Measurements from ENCODE around the gene HIF1A. TPM values are rescaled to one million over a fixed set of nuclear protein-coding genes. Genes with fewer than 3 reads are reported as not detected.

Gene HIF1A
- total and polyA plus RNA-seq, 10 of the 15 experiments (the other 5 are each of a cell fraction or from before 2014, with no cell fraction given), result 18.3 to 97.0 (median 75.3) TPM

- H4K20me1 ChIP-seq (ENCODE audit: control insufficient read depth, insufficient read depth), result no peaks in the 10 kb centered on the region
- TF ChIP-seq NR2C1 (IDR thresholded peaks at IDR 0.05) (no peak), RELA (IDR thresholded peaks at IDR 0.05; ENCODE audit: borderline replicate concordance, partially characterized antibody) (no peak), ZNF274 (IDR thresholded peaks at IDR 0.05; ENCODE audit: insufficient read depth, insufficient read length) (no peak), ASH2L (IDR thresholded peaks at IDR 0.05; ENCODE audit: borderline replicate concordance, low read depth) (no peak), MYB (IDR thresholded peaks at IDR 0.05; ENCODE audit: borderline replicate concordance, low read depth, low read length) (no peak), DPF2 (IDR thresholded peaks at IDR 0.05) (no peak), ZNF207 (IDR thresholded peaks at IDR 0.05; ENCODE audit: borderline replicate concordance) (no peak)
- intact Hi-C loops (cut with micrococcal nuclease; ENCODE audit: unreplicated experiment) (no loop called here), in situ Hi-C loops (cut with MboI) (no loop called here)
- H3K27me3 ChIP-seq (replicated peaks in 1 of 2; ENCODE audit: control insufficient read depth in 2 of 2, insufficient read depth in 2 of 2, low read length in 1 of 2), result no peaks in the 10 kb centered on the region
- no TSS peak for BruUV-seq (replicated peaks)
- no peak overlapping the region for H2AFZ ChIP-seq (ENCODE audit: control insufficient read depth, low read depth, low read length)
- H3K4me2 ChIP-seq (ENCODE audit: control insufficient read depth, insufficient read depth), result no peak overlapping the region
- ChIA-PET RAD21 (ENCODE audit: unreplicated experiment) (no interaction called here), CTCF (interaction anchor here (1.0 kb wide), 1 partner anchor 159 kb away, joined by 3 read pairs; no protein-coding TSS in a partner anchor), POLR2A (no interaction called here), SMC1A (ENCODE audit: uncharacterized antibody, unreplicated experiment) (interaction anchor here (0.7 to 1.7 kb wide), 4 partner anchors 13 to 198 kb away, joined by 3 to 8 read pairs (median 4); no protein-coding TSS in a partner anchor)
- H3K36me3 ChIP-seq (ENCODE audit: control insufficient read depth in 2 of 2, insufficient read depth in 2 of 2, low read length in 1 of 2), result no peaks in the 10 kb centered on the region
- no peaks in the 10 kb centered on the region for H3K79me2 ChIP-seq (ENCODE audit: control insufficient read depth, insufficient read depth, low read length)
- H3K9me3 ChIP-seq (replicated peaks; ENCODE audit: control insufficient read depth, insufficient read depth, low read length), result no peaks in the 10 kb centered on the region
- no peaks in the 10 kb centered on the region; the same call in 1 of the 2 replicates for H3K4me1 ChIP-seq (ENCODE audit: control insufficient read depth, insufficient read depth, low read length)
- FAIRE-seq, result no peak
- H3K4me3 ChIP-seq, result no peak overlapping the region
- H3K9ac ChIP-seq (ENCODE audit: control insufficient read depth, insufficient read depth, low read length), result no peak overlapping the region
- ATAC-seq, result no peak
- no peak overlapping the region for H3K27ac ChIP-seq (ENCODE audit: control insufficient read depth, insufficient read depth)
- WGBS (ENCODE audit: insufficient coverage, insufficient replicate concordance, low lambda C conversion rate, missing lambda C conversion rate), result 88% methylated on average over 2 of the region's 2 CpGs
- no peak for DNase-seq (ENCODE audit: low read depth, low spot score)
Measured at GRCh38 chr14:61678975-61679374, 16.3 kb upstream of the HIF1A start.

GRCh38 chr14:61681413-61681812, 13.9 kb upstream of the HIF1A start:
- no peak overlapping the region for H3K4me3 ChIP-seq
- ChIA-PET CTCF (interaction anchor here (0.5 to 1.4 kb wide), 2 partner anchors 67 to 179 kb away, joined by 3 read pairs; no protein-coding TSS in a partner anchor), POLR2A (interaction anchor here (0.6 to 1.1 kb wide), 3 partner anchors 9 to 36 kb away, joined by 3 read pairs; no protein-coding TSS in a partner anchor), SMC1A (ENCODE audit: uncharacterized antibody, unreplicated experiment) (interaction anchor here (0.7 to 3.4 kb wide), 7 partner anchors 9 to 400 kb away, joined by 3 to 20 read pairs (median 3); no protein-coding TSS in a partner anchor), RAD21 (ENCODE audit: unreplicated experiment) (interaction anchor here (1.6 kb wide), 1 partner anchor 10 kb away, joined by 7 read pairs; no protein-coding TSS in a partner anchor)
- intact Hi-C loops (cut with micrococcal nuclease; ENCODE audit: unreplicated experiment) (no loop called here), in situ Hi-C loops (cut with MboI) (no loop called here)
- DNase-seq (ENCODE audit: low read depth, low spot score) (no peak), ATAC-seq (no peak), FAIRE-seq (no peak)
- no peak overlapping the region for H3K4me2 ChIP-seq (ENCODE audit: control insufficient read depth, insufficient read depth)
- H3K4me1 ChIP-seq (ENCODE audit: control insufficient read depth, insufficient read depth, low read length), result no peaks in the 10 kb centered on the region; the same call in 1 of the 2 replicates
- H3K36me3 ChIP-seq (ENCODE audit: control insufficient read depth in 2 of 2, insufficient read depth in 2 of 2, low read length in 1 of 2), result no peaks in the 10 kb centered on the region
- no peak overlapping the region for H3K9ac ChIP-seq (ENCODE audit: control insufficient read depth, insufficient read depth, low read length)
- no TSS peak for BruUV-seq (replicated peaks)
- no peak overlapping the region for H2AFZ ChIP-seq (ENCODE audit: control insufficient read depth, low read depth, low read length)
- no peaks in the 10 kb centered on the region for H4K20me1 ChIP-seq (ENCODE audit: control insufficient read depth, insufficient read depth)
- no peak overlapping the region for H3K27ac ChIP-seq (ENCODE audit: control insufficient read depth, insufficient read depth)
- 93% methylated on average over 6 of the region's 6 CpGs for WGBS (ENCODE audit: insufficient coverage, insufficient replicate concordance, low lambda C conversion rate, missing lambda C conversion rate)
- TF ChIP-seq SIN3A (IDR thresholded peaks at IDR 0.05; ENCODE audit: low read depth, low read length) (no peak), PML (IDR thresholded peaks at IDR 0.05; ENCODE audit: low read length) (no peak)
- H3K27me3 ChIP-seq (replicated peaks in 1 of 2; ENCODE audit: control insufficient read depth in 2 of 2, insufficient read depth in 2 of 2, low read length in 1 of 2), result no peaks in the 10 kb centered on the region
- no peaks in the 10 kb centered on the region for H3K9me3 ChIP-seq (replicated peaks; ENCODE audit: control insufficient read depth, insufficient read depth, low read length)
- no peaks in the 10 kb centered on the region for H3K79me2 ChIP-seq (ENCODE audit: control insufficient read depth, insufficient read depth, low read length)

All from GM12878 (cell line).